ENCODE measurements around the gene DCTD. TPM values are rescaled to one million over a fixed set of nuclear protein-coding genes. Genes with fewer than 3 reads are reported as not detected.

The DCTD gene
- total RNA-seq, 1 donor from 2014 or later: 67.5 TPM

DNA sequence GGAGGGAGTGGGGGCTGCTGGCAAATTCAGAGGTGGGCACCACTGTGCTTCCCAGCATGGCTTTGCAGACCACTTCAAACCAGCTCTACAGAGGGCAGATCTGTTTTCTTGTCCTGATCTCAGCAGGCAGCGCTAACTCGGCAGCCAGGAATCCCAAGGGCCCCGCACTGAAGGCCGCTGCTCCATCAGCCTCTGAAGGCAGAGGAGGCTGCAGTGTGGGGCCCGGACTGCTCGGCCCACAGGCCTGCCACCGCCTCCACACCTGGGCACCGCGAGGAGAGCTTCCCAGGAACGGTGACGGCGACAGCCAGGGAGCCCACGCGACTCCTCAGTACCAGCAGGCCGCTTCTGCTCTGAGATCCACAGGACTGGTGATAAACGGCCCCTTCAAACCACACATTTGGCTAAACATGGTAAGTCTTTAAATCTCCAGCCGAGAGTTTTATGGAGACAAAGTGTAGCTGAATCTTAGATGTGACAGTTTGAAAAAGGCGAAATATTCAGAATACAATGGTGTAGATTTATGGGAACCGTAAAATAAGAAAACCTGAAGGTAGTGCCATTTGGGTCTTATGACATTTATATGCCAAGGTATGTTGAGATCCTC, 23.6 kb downstream of the DCTD start:
- DNase-seq (ENCODE audit: low read depth in 2 of 2): no peak

GRCh38 chr4:182893047-182893446, 24.1 kb downstream of the DCTD start:
- DNase-seq (ENCODE audit: low read depth in 2 of 2): no peak

- no peak for DNase-seq (ENCODE audit: low read depth in 2 of 2)
Measured at GRCh38 chr4:182890202-182890601, 27.0 kb downstream of the DCTD start.

- no peak for DNase-seq (ENCODE audit: low read depth in 2 of 2)
Measured at GRCh38 chr4:182888891-182889290, 28.3 kb downstream of the DCTD start.

GRCh38 chr4:182886768-182887167, 30.4 kb downstream of the DCTD start:
- no peak for DNase-seq (ENCODE audit: low read depth in 2 of 2)

GRCh38 chr4:182886205-182886604, 31.0 kb downstream of the DCTD start:
- DNase-seq (ENCODE audit: low read depth in 2 of 2): no peak

- DNase-seq (ENCODE audit: low read depth in 2 of 2): no peak
Measured at GRCh38 chr4:182885738-182886077, 31.5 kb downstream of the DCTD start.

DNA sequence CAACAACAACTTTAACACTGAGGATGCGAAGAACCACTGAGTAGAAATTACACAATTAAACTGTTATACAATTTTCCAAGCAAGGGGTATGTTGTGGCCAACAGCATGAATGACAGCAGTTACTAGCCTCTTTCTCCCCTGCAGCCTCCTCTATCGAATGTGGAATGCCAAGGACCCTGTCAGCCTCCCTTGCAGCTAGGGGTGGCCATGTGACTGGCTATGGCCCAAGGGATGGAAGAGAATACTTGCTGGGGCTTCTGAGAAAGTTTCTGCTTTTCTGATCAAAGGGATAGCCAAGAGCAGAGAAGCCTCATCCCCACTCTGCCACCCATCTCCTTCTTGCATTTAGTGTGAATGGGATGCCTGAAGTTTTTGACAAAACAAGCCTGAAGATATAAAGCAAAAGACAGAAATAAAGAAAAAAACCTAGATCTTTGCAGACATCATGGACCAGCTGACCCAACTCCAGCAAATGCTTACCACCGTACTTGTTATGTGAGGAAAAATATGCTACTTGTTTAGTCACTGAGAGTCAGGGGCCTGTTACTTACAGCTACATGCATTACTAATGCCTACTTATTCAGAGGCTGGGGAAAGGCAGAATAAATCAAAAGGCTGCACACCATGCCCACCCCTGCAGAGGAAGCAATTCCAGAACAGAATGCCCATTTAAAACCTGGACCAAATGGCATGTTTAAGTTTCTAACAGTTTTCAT, 32.0 kb downstream of the DCTD start:
- DNase-seq (ENCODE audit: low read depth in 2 of 2): no peak

DNA sequence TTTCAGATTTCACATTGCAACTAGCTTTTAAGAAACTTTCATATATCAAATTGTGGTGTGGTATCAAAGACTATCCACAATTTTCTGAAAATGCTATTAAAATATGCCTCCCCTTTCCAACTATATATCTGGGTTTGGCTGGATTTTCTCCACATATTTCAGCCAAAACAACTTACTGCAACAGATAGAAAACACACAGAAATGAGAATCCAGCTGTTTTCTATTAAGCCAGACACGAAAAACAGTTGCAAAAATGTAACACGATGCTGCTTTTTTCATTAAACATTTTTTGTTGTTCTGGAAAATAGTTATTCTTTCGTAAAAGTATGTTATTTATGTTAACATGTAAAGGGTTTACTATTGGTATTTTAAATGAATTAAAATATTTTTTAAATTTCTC, 33.1 kb downstream of the DCTD start:
- DNase-seq (ENCODE audit: low read depth in 2 of 2): no peak

DNA sequence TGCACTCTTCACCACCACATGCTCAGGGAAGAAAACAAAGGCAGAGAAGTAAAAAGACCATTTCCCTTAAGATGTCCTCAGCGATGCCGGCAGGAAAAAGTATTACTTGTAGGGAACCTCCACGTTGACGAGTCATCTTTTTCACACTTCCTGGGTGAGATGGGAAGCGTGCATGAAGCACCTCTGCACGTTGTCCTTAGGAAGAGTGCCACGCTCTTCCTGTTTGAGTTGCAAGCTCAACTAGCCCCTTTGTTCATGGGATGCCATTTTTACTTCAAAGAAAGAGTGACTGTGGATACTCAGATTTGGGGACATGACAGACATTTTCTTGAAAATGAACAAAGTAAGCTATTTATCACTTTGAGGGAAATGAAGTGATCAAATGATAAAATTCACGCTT, 33.8 kb downstream of the DCTD start:
- DNase-seq (ENCODE audit: low read depth in 2 of 2): no peak

DNA sequence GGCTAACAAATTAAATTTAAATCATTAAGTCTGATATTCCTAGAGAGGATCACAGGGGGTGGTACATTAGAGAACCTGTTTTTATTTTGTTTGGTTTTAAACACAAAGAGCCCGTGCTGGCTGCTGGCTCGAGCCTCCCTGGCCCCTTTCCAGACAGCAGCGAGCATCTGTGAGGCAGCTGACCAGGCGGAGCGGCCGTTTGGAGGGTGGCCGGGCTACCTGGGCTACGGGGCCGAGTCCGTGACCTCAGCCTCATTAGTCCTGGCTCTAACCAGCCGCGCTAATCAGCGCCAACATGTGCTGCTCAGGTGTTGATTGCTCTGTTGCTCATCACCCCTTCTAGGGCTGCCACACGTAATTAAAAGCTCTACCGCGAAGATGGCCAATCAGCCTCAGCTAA, 35.3 kb downstream of the DCTD start:
- DNase-seq (ENCODE audit: low read depth in 2 of 2): peak in 1 of 2 donors; percentile 25

DNA sequence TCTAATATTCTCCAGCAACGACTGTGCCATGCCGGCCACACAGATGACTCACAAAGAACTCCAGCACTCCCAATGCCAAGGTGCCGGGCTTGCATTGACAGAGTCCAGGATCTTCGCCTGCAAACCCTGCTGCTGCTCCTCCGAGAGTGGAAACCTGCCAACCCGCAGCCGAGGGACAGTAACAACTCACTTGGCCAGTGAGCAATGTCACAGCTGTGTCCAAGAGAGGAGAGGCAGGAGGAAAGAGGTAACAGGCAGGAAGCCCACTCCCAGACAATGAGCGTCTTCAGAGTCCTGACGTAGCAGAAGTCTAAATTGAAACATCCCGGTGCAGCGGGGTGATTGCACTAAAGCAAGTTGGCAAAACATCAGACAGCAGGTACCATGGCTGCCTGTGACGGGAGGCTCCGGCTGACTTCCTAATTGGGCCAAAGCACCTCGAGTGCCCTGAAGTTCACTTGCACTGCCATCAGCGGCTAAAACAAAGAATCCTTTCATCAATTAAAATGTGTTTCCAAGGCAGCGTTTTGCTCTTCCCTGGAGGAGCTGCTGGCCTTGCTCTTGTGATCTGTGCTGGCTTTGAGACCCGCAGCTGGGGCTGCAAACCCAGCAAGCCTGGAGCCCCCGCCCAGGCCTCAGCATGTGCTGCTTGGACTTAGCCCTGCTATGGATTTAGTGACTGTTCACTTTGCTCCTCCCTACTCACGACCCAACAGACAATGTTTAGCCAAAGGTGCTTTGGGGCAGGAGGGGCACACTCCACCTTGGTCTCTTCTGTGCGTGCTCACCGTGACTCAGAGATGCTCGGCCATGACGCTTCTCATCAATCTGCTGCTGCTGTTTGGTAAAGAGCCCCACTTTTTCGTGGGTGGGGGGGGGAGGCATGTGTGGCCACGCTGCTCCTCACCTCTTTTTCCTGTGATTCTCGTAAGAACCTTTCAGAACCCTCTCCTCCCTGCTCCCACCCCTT, 36.5 kb downstream of the DCTD start:
- DNase-seq (ENCODE audit: low read depth in 2 of 2): no peak

GRCh38 chr4:182879913-182880312, 37.3 kb downstream of the DCTD start:
- no peak for DNase-seq (ENCODE audit: low read depth in 2 of 2)

- no peak for DNase-seq (ENCODE audit: low read depth in 2 of 2)
Measured at GRCh38 chr4:182878633-182879495, 38.3 kb downstream of the DCTD start.

- no peak for DNase-seq (ENCODE audit: low read depth in 2 of 2)
Measured at GRCh38 chr4:182877326-182877883, 39.8 kb downstream of the DCTD start.

GRCh38 chr4:182876427-182876826, 40.8 kb downstream of the DCTD start:
- no peak for DNase-seq (ENCODE audit: low read depth in 2 of 2)

DNA sequence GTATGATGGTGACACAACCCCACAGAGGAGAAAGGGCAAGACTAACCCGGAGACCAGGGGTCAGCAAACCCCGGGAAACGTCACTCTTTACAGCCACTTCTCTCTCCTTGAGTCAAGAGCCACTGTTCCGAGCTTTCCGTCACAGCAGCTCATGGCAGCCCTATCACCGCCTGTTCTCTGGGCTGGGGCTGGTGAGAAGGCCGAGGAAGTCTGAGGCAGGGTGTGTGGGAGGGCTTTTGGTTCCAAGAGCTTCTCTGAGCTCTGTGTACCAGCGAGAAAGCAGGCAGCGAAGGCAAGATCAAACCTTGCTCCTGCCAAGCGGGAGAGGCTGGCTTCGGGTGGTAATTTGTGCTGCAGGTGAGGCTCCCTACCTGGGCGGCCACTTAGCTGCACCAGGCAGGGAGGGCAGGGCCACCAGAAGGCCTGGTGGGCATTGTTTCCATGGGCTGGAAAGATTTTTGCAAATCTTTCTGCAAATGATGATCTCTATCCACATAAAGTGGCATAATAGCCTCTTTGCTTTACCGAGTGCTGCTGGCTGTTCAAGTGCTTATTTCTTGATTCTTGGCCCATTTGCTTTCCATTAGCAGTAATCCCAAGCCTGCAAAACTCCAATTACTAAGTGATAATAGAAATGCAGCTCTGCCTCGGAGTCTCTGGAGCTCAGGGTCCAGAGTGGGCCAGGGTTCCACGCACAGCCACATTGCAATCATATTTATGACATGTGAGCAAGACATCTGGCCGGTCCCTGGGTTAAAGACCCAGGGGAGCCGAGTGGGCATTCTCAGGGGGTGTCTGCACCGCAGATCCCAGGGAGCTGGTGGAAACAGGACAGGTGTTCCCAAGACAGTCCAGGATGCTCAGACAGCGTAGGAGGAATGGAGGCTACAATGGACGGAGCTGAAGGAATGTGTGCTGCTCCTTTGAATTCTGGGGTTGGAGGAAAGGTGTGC, 41.5 kb downstream of the DCTD start:
- DNase-seq (ENCODE audit: low read depth in 2 of 2): no peak

DNA sequence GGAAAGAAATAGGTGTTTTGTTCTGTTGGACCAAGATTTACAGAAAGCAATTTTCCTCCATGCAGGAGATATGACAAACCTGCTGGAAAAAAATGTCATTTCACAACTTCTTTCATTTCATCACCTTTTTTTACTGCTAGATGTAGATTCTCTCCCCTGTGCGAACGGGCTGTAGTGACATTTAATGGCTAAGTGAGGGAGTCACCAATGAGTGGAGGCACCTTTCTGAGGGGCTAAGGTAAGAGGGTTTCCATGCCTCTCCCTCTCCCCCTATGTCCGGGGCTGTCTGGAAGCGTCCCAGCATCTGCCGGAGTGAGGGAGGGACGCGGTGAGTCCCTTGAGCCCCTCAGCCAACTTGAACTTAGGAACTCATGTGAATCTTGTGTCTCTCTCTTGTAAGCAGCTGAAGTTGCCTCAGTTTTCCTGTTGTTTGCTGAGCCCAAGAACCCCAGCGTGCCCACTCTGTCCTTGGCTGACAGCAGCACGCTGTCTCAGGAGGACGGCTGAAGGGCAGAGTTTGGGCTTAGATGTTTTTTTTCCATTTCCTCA, 42.3 kb downstream of the DCTD start:
- DNase-seq (ENCODE audit: low read depth in 2 of 2): no peak

DNA sequence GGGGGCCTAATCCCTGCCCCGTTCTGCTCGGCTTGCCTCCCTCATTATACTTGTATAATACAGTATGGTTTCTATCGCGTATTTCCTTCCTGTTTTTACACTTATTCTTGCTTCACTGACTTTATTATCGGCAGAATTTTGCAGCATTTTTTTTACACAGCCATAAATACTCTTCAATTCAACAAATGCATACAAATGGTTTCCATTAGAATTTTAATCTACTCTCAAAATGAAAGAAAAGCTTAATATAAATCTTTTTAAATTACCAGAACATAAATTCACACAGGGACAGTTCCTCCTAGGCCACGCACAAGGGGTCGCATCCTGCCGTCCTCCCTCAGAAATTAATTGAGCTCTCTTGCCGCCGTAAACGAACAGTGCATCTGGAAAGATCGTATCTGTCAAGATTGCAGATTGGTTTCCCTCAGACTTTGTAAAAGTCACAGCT, 42.9 kb downstream of the DCTD start:
- no peak for DNase-seq (ENCODE audit: low read depth in 2 of 2)

DNA sequence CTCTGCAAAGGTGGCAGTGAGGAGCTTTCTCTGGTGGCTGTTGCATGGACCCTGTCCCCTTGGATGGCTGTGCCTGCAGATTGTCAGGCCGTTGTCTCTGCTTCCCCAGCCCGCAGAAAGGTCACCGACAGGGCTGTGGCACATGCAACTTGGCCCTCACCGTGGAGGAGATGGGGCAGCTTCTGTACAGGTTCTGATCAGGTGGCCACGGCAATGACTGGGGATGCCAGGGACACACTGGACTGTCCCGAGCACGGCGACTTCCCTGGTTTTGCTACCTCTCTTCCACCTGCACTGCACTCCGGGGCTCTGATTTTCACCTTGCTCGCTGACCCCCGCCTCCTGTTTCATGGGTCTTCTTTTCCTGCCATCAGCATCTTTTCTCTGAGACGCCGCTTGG, 43.5 kb downstream of the DCTD start:
- DNase-seq (ENCODE audit: low read depth in 2 of 2): no peak

All from lung microvascular endothelial cell (primary cell).